BLaER1 (cell line): ENCODE results near the gene RYR1.
A peak's percentile ranks its signal among the peaks of the same experiment; 100 is the strongest.
"Not testable (repeated sequence)": the region's sequence is repeated elsewhere in the genome, so short reads cannot be mapped to it uniquely, and the experiment has no call there.

Experiments used
- H3K27ac ChIP-seq: shearing (Covaris generic); formaldehyde crosslinking; 2 replicates; pipeline ENCODE4 v1.8.1; 2022
- H3K27me3 ChIP-seq: shearing (Covaris generic); formaldehyde crosslinking; 2 replicates; pipeline ENCODE4 v1.8.1; 2022
- H3K36me3 ChIP-seq: shearing (Covaris generic); formaldehyde crosslinking; 2 replicates; pipeline ENCODE4 v1.8.1; 2022
- H3K4me1 ChIP-seq: shearing (Covaris generic); formaldehyde crosslinking; 2 replicates; pipeline ENCODE4 v1.8.1; 2022
- H3K4me2 ChIP-seq: shearing (Covaris generic); formaldehyde crosslinking; 2 replicates; pipeline ENCODE4 v1.8.1; 2022
- H3K4me3 ChIP-seq: shearing (Covaris generic); formaldehyde crosslinking; 2 replicates; pipeline ENCODE4 v1.8.1; 2022
- H3K9ac ChIP-seq: shearing (Covaris generic); formaldehyde crosslinking; 2 replicates; pipeline ENCODE4 v1.8.1; 2022
- H3K9me3 ChIP-seq: shearing (Covaris generic); formaldehyde crosslinking; 2 replicates; pipeline ENCODE4 v1.8.1; 2022
- H4K20me1 ChIP-seq: shearing (Covaris generic); formaldehyde crosslinking; 2 replicates; pipeline ENCODE4 v1.8.1; 2022
- Cebpa-rat ChIP-seq: shearing (Covaris generic); IDR thresholded peaks from 2 replicates; pipeline ENCODE4 v1.8.1; 2022

RYR1 gene

GRCh38 chr19:38543807-38544568, 110.5 kb downstream of the RYR1 start:
- Histone ChIP-seq H3K4me1 (peaks cover 9% of the 10 kb centered on the region; the same call in 1 of the 2 replicates), H3K27me3 (no peaks in the 10 kb centered on the region), H3K4me3 (no peak overlapping the region), H3K9me3 (no peaks in the 10 kb centered on the region), H4K20me1 (no peaks in the 10 kb centered on the region), H3K4me2 (0 out of 2 replicates have a peak overlapping the region, but pooled peaks have one; percentile 23), H3K36me3 (no peaks in the 10 kb centered on the region), H3K9ac (no peak overlapping the region), H3K27ac (no peak overlapping the region)
- TF ChIP-seq Cebpa-rat, result no peak

- no peak for TF ChIP-seq Cebpa-rat
- Histone ChIP-seq H4K20me1 (no peaks in the 10 kb centered on the region), H3K4me2 (peak overlapping the region; percentile 23; the same call in 1 of the 2 replicates), H3K36me3 (no peaks in the 10 kb centered on the region), H3K27me3 (no peaks in the 10 kb centered on the region), H3K4me3 (no peak overlapping the region), H3K9ac (no peak overlapping the region), H3K4me1 (peaks cover 8% of the 10 kb centered on the region; the same call in 1 of the 2 replicates), H3K27ac (no peak overlapping the region), H3K9me3 (no peaks in the 10 kb centered on the region)
Observed at GRCh38 chr19:38544569-38545315, 111.3 kb downstream of the RYR1 start.

- Histone ChIP-seq H3K9ac (no peak overlapping the region), H3K4me2 (no peak overlapping the region), H3K4me3 (no peak overlapping the region), H3K36me3 (no peaks in the 10 kb centered on the region), H4K20me1 (no peaks in the 10 kb centered on the region), H3K4me1 (peaks cover 8% of the 10 kb centered on the region; the same call in 1 of the 2 replicates), H3K27ac (no peak overlapping the region), H3K9me3 (no peaks in the 10 kb centered on the region), H3K27me3 (no peaks in the 10 kb centered on the region)
- no peak for TF ChIP-seq Cebpa-rat
Observed at GRCh38 chr19:38545596-38545995, 112.1 kb downstream of the RYR1 start.

GRCh38 chr19:38547421-38547820, 113.9 kb downstream of the RYR1 start:
- H3K4me1 ChIP-seq, result peaks cover 8% of the 10 kb centered on the region; the same call in 1 of the 2 replicates
- no peak overlapping the region for H3K4me2 ChIP-seq
- no peaks in the 10 kb centered on the region for H3K36me3 ChIP-seq
- H4K20me1 ChIP-seq, result no peaks in the 10 kb centered on the region
- H3K4me3 ChIP-seq, result no peak overlapping the region
- TF ChIP-seq Cebpa-rat, result no peak
- H3K9ac ChIP-seq, result no peak overlapping the region
- H3K9me3 ChIP-seq, result no peaks in the 10 kb centered on the region
- H3K27me3 ChIP-seq, result no peaks in the 10 kb centered on the region
- no peak overlapping the region for H3K27ac ChIP-seq

- Histone ChIP-seq H3K4me3 (no peak overlapping the region), H4K20me1 (no peaks in the 10 kb centered on the region), H3K4me2 (no peak overlapping the region), H3K4me1 (peaks cover 8% of the 10 kb centered on the region; the same call in 1 of the 2 replicates), H3K36me3 (no peaks in the 10 kb centered on the region), H3K27ac (no peak overlapping the region), H3K9ac (no peak overlapping the region), H3K9me3 (no peaks in the 10 kb centered on the region), H3K27me3 (no peaks in the 10 kb centered on the region)
- TF ChIP-seq Cebpa-rat, result no peak
Observed at GRCh38 chr19:38549061-38549460, 115.6 kb downstream of the RYR1 start.

GRCh38 chr19:38549942-38550341, 116.5 kb downstream of the RYR1 start:
- H3K27me3 ChIP-seq, result no peaks in the 10 kb centered on the region
- H3K4me1 ChIP-seq, result peaks cover 7% of the 10 kb centered on the region; the same call in 1 of the 2 replicates
- no peak overlapping the region for H3K27ac ChIP-seq
- no peaks in the 10 kb centered on the region for H3K36me3 ChIP-seq
- no peak for TF ChIP-seq Cebpa-rat
- no peaks in the 10 kb centered on the region for H3K9me3 ChIP-seq
- H3K4me3 ChIP-seq, result no peak overlapping the region
- H3K4me2 ChIP-seq, result no peak overlapping the region
- H3K9ac ChIP-seq, result no peak overlapping the region
- no peaks in the 10 kb centered on the region for H4K20me1 ChIP-seq

GRCh38 chr19:38550376-38550775, 116.9 kb downstream of the RYR1 start:
- Histone ChIP-seq H3K27ac (no peak overlapping the region), H3K4me1 (peaks cover 11% of the 10 kb centered on the region; the same call in 1 of the 2 replicates), H3K27me3 (no peaks in the 10 kb centered on the region), H4K20me1 (no peaks in the 10 kb centered on the region), H3K9ac (no peak overlapping the region), H3K4me3 (no peak overlapping the region), H3K4me2 (no peak overlapping the region), H3K9me3 (no peaks in the 10 kb centered on the region), H3K36me3 (no peaks in the 10 kb centered on the region)
- no peak for TF ChIP-seq Cebpa-rat

GRCh38 chr19:38551450-38551813, 117.9 kb downstream of the RYR1 start:
- no peak overlapping the region for H3K27ac ChIP-seq
- no peak overlapping the region for H3K9ac ChIP-seq
- H4K20me1 ChIP-seq, result no peaks in the 10 kb centered on the region
- H3K9me3 ChIP-seq, result no peaks in the 10 kb centered on the region
- no peak overlapping the region for H3K4me2 ChIP-seq
- no peaks in the 10 kb centered on the region for H3K36me3 ChIP-seq
- H3K4me3 ChIP-seq, result no peak overlapping the region
- H3K27me3 ChIP-seq, result no peaks in the 10 kb centered on the region
- no peak for TF ChIP-seq Cebpa-rat
- peaks cover 11% of the 10 kb centered on the region; the same call in 1 of the 2 replicates for H3K4me1 ChIP-seq

GRCh38 chr19:38553239-38553638, 119.7 kb downstream of the RYR1 start:
- not testable (repeated sequence) for H4K20me1 ChIP-seq, H3K9me3 ChIP-seq

GRCh38 chr19:38554676-38555141, 121.2 kb downstream of the RYR1 start:
- H3K4me2 ChIP-seq, result 0 out of 2 replicates have a peak overlapping the region, but pooled peaks have one; percentile 2
- H4K20me1 ChIP-seq, result no peaks in the 10 kb centered on the region
- H3K9me3 ChIP-seq, result no peaks in the 10 kb centered on the region
- H3K27ac ChIP-seq, result no peak overlapping the region
- H3K27me3 ChIP-seq, result no peaks in the 10 kb centered on the region
- peaks cover 11% of the 10 kb centered on the region; the same call in 1 of the 2 replicates for H3K4me1 ChIP-seq
- no peaks in the 10 kb centered on the region for H3K36me3 ChIP-seq
- no peak for TF ChIP-seq Cebpa-rat
- no peak overlapping the region for H3K4me3 ChIP-seq
- no peak overlapping the region for H3K9ac ChIP-seq

More at GRCh38 chr19:38553239-38553638, 119.7 kb downstream of the RYR1 start:
- peaks cover 11% of the 10 kb centered on the region; the same call in 1 of the 2 replicates for H3K4me1 ChIP-seq
- not testable (repeated sequence) for H3K4me2 ChIP-seq, H3K27ac ChIP-seq, H3K9ac ChIP-seq, H3K27me3 ChIP-seq, H3K4me3 ChIP-seq, H3K36me3 ChIP-seq
